HG03457 (cell line): ENCODE results near the gene COL17A1.

ENCODE experiments used
- ATAC-seq: cut with Tn5 transposase; IDR thresholded peaks from one replicate; pipeline ENCODE4 v1.9.1; 2021; ENCODE audit warnings: moderate number of reproducible peaks; ENCODE audit not compliant: unreplicated experiment

The COL17A1 gene

DNA sequence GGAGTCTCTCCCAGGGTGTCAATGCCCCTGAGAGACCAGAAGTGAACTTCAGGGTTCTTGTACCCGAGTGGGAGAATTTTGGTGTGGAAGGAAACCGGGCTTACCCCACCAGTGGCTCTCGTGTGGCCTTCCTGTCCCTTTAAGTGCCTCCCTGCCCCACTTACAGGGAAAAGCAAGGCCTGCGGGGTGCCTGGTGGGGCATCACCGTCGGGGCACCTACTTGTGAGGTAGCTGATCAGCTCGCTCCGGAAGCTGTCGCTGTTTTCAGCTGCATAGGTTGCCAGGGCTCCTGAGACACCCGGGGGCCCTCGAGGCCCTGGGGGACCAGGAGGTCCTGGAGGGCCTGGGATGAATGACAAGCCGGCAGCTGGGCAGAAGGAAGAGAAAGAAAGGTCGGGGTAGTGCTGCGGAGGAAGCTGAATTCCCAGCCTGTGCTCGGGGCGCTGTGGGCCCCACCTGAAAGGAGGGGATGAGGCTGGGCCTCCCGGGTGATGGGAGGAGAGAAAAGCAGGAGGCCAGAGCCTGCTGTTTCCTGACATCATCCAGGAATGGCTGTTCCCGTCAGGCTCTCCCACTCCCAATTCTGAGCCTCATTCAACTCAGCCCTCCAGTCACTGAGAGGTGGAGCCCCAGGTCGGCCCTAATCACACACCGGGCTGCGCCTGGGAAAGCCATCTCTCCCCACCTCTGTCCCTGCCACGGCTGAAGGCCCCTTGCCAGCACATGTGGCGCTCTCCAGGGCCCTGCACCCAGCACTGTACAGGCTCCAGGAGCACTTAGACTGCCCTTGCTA lies 51.1 kb downstream of the COL17A1 start:
- no peak for ATAC-seq

GRCh38 chr10:104033966-104034365 lies 51.7 kb downstream of the COL17A1 start:
- no peak for ATAC-seq

DNA sequence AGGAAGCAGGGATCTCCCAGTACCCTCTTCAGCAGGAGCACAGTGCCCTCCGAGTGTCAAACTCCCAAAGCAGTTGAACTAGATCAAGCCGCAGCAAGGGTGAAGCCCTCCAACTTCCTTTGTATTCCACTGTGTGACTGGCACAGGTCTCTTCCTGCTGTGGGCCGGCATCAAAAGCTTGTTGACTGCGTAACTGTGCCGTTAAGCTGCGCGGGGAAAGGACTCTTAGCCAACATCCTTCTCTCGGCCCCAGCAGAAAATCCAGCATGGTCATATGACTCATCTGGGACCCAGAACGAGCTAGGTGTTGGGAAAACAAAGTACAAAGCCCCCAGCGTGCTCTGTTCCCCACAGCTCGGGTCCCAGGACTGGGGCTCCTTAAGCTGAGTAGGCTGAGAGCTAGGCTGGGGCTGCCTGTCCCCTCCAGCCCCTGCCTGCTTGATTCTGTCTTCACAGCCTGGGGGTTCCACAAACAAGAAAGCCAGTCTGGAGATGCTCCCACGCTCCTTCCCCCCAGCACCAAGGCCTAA lies 52.2 kb downstream of the COL17A1 start:
- no peak for ATAC-seq

- ATAC-seq, result no peak
Observed at GRCh38 chr10:104032144-104032775, 53.4 kb downstream of the COL17A1 start.

DNA sequence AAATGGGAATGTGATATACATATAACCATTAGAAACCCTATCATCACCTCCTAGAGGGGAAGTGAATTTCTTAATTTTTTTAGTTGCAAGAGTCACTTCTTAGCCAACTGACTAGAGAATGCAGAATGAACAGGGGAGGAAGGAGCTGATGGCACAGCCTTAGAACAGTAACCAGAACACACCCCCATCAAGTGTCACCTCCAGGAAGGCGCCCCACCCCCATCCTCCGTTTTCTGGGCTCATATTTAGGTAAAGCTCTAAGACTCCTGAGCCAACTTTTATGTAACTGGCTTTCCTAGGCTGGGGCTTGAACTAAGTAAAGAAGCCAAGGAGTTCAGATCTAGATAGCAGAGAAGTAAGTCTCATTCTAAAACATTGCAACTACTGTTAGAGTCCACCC lies 54.0 kb downstream of the COL17A1 start:
- ATAC-seq, result no peak

- no peak for ATAC-seq
Observed at GRCh38 chr10:104029521-104029860, 56.2 kb downstream of the COL17A1 start.

GRCh38 chr10:104028823-104029520 lies 56.7 kb downstream of the COL17A1 start:
- no peak for ATAC-seq

- ATAC-seq, result no peak
Observed at GRCh38 chr10:104028146-104028545, 57.5 kb downstream of the COL17A1 start.

GRCh38 chr10:104026762-104027161 lies 58.9 kb downstream of the COL17A1 start:
- no peak for ATAC-seq

- no peak for ATAC-seq
Observed at GRCh38 chr10:104025524-104025923, 60.2 kb downstream of the COL17A1 start.

- ATAC-seq, result no peak
Observed at GRCh38 chr10:104022026-104022425, 63.7 kb downstream of the COL17A1 start.

DNA sequence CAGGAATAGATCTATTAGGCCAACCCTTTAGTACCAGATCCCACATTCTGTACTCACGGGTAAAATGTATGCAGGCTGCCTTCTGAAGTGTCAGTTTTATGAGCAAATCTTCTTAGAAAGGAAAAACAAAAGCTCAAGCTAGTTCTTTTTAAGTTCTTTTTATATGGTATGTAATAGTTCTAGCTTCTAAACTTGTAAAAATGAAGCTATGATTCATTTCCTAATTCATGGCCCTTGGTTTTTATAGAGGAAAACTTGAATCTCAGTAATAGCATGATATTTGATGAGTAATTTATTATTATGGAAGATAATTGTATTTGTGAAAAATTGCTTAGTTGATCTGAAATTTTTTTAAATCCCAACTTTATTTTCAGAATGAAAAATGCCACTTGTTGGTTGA lies 64.4 kb downstream of the COL17A1 start:
- no peak for ATAC-seq

DNA sequence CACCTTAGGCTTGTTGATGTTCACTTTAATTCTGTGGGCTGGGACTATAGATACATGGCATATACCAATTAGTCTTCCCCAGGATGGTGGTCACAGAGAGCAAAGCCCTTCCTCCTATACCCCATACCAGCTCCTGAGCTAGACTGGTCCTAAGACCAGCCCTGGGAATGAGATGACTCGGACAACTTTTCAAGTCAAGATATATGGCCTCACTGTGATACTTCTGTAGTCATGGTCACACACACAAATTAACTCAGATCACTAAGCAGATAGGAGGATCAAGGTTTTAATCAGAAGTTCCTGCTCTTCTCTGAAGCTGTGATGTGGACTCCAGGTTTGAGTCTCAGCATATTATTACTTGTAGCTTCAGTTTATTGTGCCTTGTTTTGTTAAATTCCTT lies 65.7 kb downstream of the COL17A1 start:
- ATAC-seq, result no peak

GRCh38 chr10:104018471-104018870 lies 67.2 kb downstream of the COL17A1 start:
- no peak for ATAC-seq

DNA sequence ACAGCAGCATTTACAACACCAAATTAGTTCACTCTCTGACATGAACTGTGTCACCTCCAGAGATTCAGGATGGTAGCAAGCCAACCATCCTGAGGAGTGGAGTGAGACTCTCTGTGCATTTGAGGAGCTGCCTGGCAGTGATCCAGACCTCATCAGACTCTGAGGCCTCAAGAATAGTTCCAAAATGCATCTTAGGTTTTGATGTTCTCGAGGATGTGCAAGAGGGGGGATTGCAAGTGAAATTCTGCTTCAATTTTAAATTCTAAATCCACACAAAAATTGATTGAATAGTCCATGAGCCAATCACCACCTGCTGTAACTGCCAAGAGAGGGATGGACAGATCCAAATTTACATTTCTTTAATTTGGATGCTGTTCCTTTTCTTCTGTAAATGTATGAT lies 69.0 kb downstream of the COL17A1 start:
- no peak for ATAC-seq

- ATAC-seq, result no peak
Observed at GRCh38 chr10:104014176-104014575, 71.5 kb downstream of the COL17A1 start.

GRCh38 chr10:104013489-104013888 lies 72.2 kb downstream of the COL17A1 start:
- no peak for ATAC-seq

- ATAC-seq, result no peak
Observed at GRCh38 chr10:104011904-104012303, 73.8 kb downstream of the COL17A1 start.

DNA sequence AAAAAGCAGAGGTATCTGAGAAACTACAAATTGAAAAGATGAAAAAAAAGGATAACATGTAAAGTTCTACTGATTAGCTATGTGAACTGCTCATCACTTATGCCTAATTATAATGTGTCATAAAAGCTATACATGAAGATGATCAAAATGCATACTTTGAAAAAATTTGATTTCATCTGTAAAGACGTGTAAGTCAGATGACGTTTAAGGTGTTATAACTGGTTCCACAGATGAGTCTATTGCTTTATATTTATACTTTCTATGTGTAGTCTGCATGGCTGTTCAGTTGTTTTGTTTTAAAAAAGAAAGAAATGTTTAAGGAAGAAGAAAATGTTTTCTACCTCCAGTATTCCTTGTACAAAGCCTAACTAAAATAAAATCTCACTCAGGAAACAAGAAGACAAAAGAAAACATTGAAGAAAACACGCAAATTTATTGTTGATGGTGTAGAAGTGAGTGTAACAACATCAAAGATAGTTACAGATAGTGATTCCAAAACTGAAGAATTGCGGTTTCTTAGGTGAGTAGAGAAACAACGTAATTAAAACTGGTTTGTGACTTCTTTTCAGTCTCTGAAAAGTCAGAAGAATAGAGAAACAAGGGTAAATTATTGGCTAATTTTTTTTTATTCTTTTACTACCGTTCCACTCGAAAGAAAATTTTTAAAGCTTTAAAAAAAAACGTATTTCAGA lies 80.4 kb downstream of the COL17A1 start:
- ATAC-seq, result no peak

DNA sequence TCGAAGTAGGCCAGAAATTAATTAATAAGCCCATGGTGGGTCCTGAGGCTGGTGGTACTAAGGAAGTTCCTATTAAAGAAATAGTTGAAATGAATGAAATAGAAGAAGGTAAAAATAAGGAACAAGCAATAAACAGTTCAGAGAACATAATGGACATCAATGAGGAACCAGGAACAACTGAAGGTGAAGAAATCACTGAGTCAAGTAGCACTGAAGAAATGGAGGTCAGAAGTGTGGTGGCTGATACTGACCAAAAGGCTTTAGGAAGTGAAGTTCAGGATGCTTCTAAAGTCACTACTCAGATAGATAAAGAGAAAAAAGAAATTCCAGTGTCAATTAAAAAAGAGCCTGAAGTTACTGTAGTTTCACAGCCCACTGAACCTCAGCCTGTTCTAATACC lies 82.8 kb downstream of the COL17A1 start:
- ATAC-seq, result no peak

- no peak for ATAC-seq
Observed at GRCh38 chr10:103998805-103999204, 86.9 kb downstream of the COL17A1 start.
